ENCODE results near the gene ARL11.

The ARL11 gene

GRCh38 chr13:49636705-49637104, 8.4 kb downstream of the ARL11 start:
- no peak overlapping the region for H3K9ac ChIP-seq
- H3K4me3 ChIP-seq (ENCODE audit: low read depth, low read length) = no peak overlapping the region
- no peak overlapping the region for H3K27ac ChIP-seq
- H3K4me2 ChIP-seq (ENCODE audit: low read length) = no peak overlapping the region
- no peaks in the 10 kb centered on the region for H3K36me3 ChIP-seq (ENCODE audit: control insufficient read depth, insufficient read depth, low read length)
- no peaks in the 10 kb centered on the region for H3K79me2 ChIP-seq
- no peaks in the 10 kb centered on the region for H3K9me3 ChIP-seq (ENCODE audit: control insufficient read depth, low read length)
- H3K4me1 ChIP-seq = no peaks in the 10 kb centered on the region
- no peak for TF ChIP-seq CTCF (IDR thresholded peaks at IDR 0.05)
- no peaks in the 10 kb centered on the region for H3K27me3 ChIP-seq (ENCODE audit: control insufficient read depth, insufficient read depth, low read length)
- no peak overlapping the region for H2AFZ ChIP-seq

- Histone ChIP-seq H3K9ac (no peak overlapping the region), H2AFZ (no peak overlapping the region), H3K36me3 (ENCODE audit: control insufficient read depth, insufficient read depth, low read length) (no peaks in the 10 kb centered on the region), H3K79me2 (no peaks in the 10 kb centered on the region), H3K9me3 (ENCODE audit: control insufficient read depth, low read length) (no peaks in the 10 kb centered on the region), H3K27me3 (ENCODE audit: control insufficient read depth, insufficient read depth, low read length) (no peaks in the 10 kb centered on the region), H3K4me1 (no peaks in the 10 kb centered on the region), H3K27ac (no peak overlapping the region), H3K4me3 (ENCODE audit: low read depth, low read length) (no peak overlapping the region), H3K4me2 (ENCODE audit: low read length) (no peak overlapping the region)
- TF ChIP-seq CTCF (IDR thresholded peaks at IDR 0.05) = no peak
Measured at GRCh38 chr13:49638030-49638743, 9.9 kb downstream of the ARL11 start.

- H3K4me3 ChIP-seq (ENCODE audit: low read depth, low read length) = no peak overlapping the region
- no peaks in the 10 kb centered on the region for H3K27me3 ChIP-seq (ENCODE audit: control insufficient read depth, insufficient read depth, low read length)
- H3K4me1 ChIP-seq = no peaks in the 10 kb centered on the region
- TF ChIP-seq CTCF (IDR thresholded peaks at IDR 0.05) = no peak
- H3K9ac ChIP-seq = no peak overlapping the region
- no peaks in the 10 kb centered on the region for H3K9me3 ChIP-seq (ENCODE audit: control insufficient read depth, low read length)
- H2AFZ ChIP-seq = no peak overlapping the region
- H3K27ac ChIP-seq = no peak overlapping the region
- H3K4me2 ChIP-seq (ENCODE audit: low read length) = no peak overlapping the region
- no peaks in the 10 kb centered on the region for H3K79me2 ChIP-seq
- no peaks in the 10 kb centered on the region for H3K36me3 ChIP-seq (ENCODE audit: control insufficient read depth, insufficient read depth, low read length)
Measured at GRCh38 chr13:49638744-49639072, 10.4 kb downstream of the ARL11 start.

- no peak overlapping the region for H3K27ac ChIP-seq
- H3K9me3 ChIP-seq (ENCODE audit: control insufficient read depth, low read length) = no peaks in the 10 kb centered on the region
- H3K36me3 ChIP-seq (ENCODE audit: control insufficient read depth, insufficient read depth, low read length) = no peaks in the 10 kb centered on the region
- H3K9ac ChIP-seq = no peak overlapping the region
- no peaks in the 10 kb centered on the region for H3K27me3 ChIP-seq (ENCODE audit: control insufficient read depth, insufficient read depth, low read length)
- H3K79me2 ChIP-seq = no peaks in the 10 kb centered on the region
- no peaks in the 10 kb centered on the region for H3K4me1 ChIP-seq
- no peak overlapping the region for H3K4me3 ChIP-seq (ENCODE audit: low read depth, low read length)
- no peak overlapping the region for H3K4me2 ChIP-seq (ENCODE audit: low read length)
- no peak overlapping the region for H2AFZ ChIP-seq
- TF ChIP-seq CTCF (IDR thresholded peaks at IDR 0.05) = no peak
Measured at GRCh38 chr13:49641801-49642291, 13.5 kb downstream of the ARL11 start.

GRCh38 chr13:49643035-49643646, 14.8 kb downstream of the ARL11 start:
- Histone ChIP-seq H3K36me3 (ENCODE audit: control insufficient read depth, insufficient read depth, low read length) (no peaks in the 10 kb centered on the region), H3K4me3 (ENCODE audit: low read depth, low read length) (no peak overlapping the region), H3K4me1 (no peaks in the 10 kb centered on the region), H3K9me3 (ENCODE audit: control insufficient read depth, low read length) (no peaks in the 10 kb centered on the region), H2AFZ (no peak overlapping the region), H3K27me3 (ENCODE audit: control insufficient read depth, insufficient read depth, low read length) (no peaks in the 10 kb centered on the region), H3K9ac (no peak overlapping the region), H3K4me2 (ENCODE audit: low read length) (no peak overlapping the region), H3K79me2 (no peaks in the 10 kb centered on the region), H3K27ac (no peak overlapping the region)
- TF ChIP-seq CTCF (IDR thresholded peaks at IDR 0.05) = no peak

Data from parathyroid adenoma (tissue), 2 donors.